Activated CD8-positive, alpha-beta memory T cell treated with anti-CD3 and anti-CD28 coated beads for 4 hours (primary cell): ENCODE results near the gene UBQLN4.
A peak's percentile ranks its signal among the peaks of the same experiment; 100 is the strongest.
"Not testable (repeated sequence)": the region's sequence is repeated elsewhere in the genome, so short reads cannot be mapped to it uniquely, and the experiment has no call there.

Source experiments
- DNase-seq, 2 donors: peaks; one replicate each; pipeline ENCODE4 v3.0.0-alpha.2; 2020; ENCODE audit warnings: low read depth in 2 of 2

UBQLN4 gene

GRCh38 chr1:156060937-156061636, 7.5 kb upstream of the UBQLN4 start, which contains the start of gene RAB25:
Gene RAB25 (plus strand): TSS chr1:156061160. CDS start chr1:156061401, 241 bp downstream.
- no peak for DNase-seq

GRCh38 chr1:156056326-156056849, 2.8 kb upstream of the UBQLN4 start:
- no peak for DNase-seq

GRCh38 chr1:156055281-156056048, 1.9 kb upstream of the UBQLN4 start:
- no peak for DNase-seq

GRCh38 chr1:156054500-156055280, 1.1 kb upstream of the UBQLN4 start, which contains the start of gene LAMTOR2:
Gene LAMTOR2 (plus strand): TSS chr1:156054782. CDS start chr1:156054890, 108 bp downstream.
- DNase-seq, result peak; percentile 91 to 97

- DNase-seq, result peak; percentile 30 to 44
Observed at GRCh38 chr1:156052862-156053767, 483 bp downstream of the UBQLN4 start.

- DNase-seq, result no peak
Observed at GRCh38 chr1:156051011-156051725, 2.4 kb downstream of the UBQLN4 start.

GRCh38 chr1:156050376-156050775, 3.2 kb downstream of the UBQLN4 start:
- DNase-seq, result no peak

- DNase-seq, result no peak
Observed at GRCh38 chr1:156048663-156049258, 4.8 kb downstream of the UBQLN4 start.

GRCh38 chr1:156045076-156045475, 8.5 kb downstream of the UBQLN4 start:
- no peak for DNase-seq

GRCh38 chr1:156042828-156043227, 10.8 kb downstream of the UBQLN4 start:
- DNase-seq, result no peak

- DNase-seq, result not testable (repeated sequence)
Observed at GRCh38 chr1:156034991-156035390, 18.6 kb downstream of the UBQLN4 start.

GRCh38 chr1:156033011-156033410, 20.6 kb downstream of the UBQLN4 start:
- DNase-seq, result no peak

GRCh38 chr1:156026588-156026987, 27.0 kb downstream of the UBQLN4 start:
- DNase-seq, result no peak

- DNase-seq, result no peak
Observed at GRCh38 chr1:156025876-156026275, 27.7 kb downstream of the UBQLN4 start.

- no peak for DNase-seq
Observed at GRCh38 chr1:156024801-156025200, 28.8 kb downstream of the UBQLN4 start.

GRCh38 chr1:156021954-156022353, 31.6 kb downstream of the UBQLN4 start:
- DNase-seq, result no peak

GRCh38 chr1:156021093-156021428, 32.5 kb downstream of the UBQLN4 start:
- no peak for DNase-seq

- peak; percentile 71 for DNase-seq
Observed at GRCh38 chr1:156020293-156021092, 33.1 kb downstream of the UBQLN4 start, which contains the start of gene SSR2. Gene SSR2 (minus strand): TSS chr1:156020951. CDS start chr1:156020167, 784 bp downstream.

GRCh38 chr1:156019946-156020292, 33.7 kb downstream of the UBQLN4 start:
- DNase-seq, result no peak
